Activated T-cell treated with anti-CD3 and anti-CD28 coated beads, Interleukin-2, amount 50 U/mL, for 4 hours (primary cell): ENCODE measurements around the gene TMEM242. TPM values are rescaled to one million over a fixed set of nuclear protein-coding genes. Genes with fewer than 3 reads are reported as not detected.

Experiments
- ATAC-seq, 2 donors: fragments of 200-7000 bp; cut with Tn5 transposase; one replicate each; pipeline ENCODE4 v1.10.0; 2021
- DNase-seq: peaks from one replicate; pipeline ENCODE4 v3.0.0-alpha.2; 2020
- H3K27me3 Mint-ChIP-seq: one replicate; pipeline ENCODE4 v1.8.0; 2021; ENCODE audit warnings: low read depth, mixed read lengths
- H3K36me3 Mint-ChIP-seq: one replicate; pipeline ENCODE4 v1.8.0; 2022; ENCODE audit warnings: mixed read lengths; ENCODE audit not compliant: insufficient read depth
- H3K4me1 Mint-ChIP-seq: one replicate; pipeline ENCODE4 v1.8.0; 2021; ENCODE audit warnings: low read depth, mixed read lengths
- H3K4me3 Mint-ChIP-seq: one replicate; pipeline ENCODE4 v1.8.0; 2021; ENCODE audit warnings: mild to moderate bottlenecking, moderate library complexity, mixed read lengths
- H3K9me3 Mint-ChIP-seq: one replicate; pipeline ENCODE4 v1.8.0; 2021; ENCODE audit warnings: mixed read lengths
- total RNA-seq, 3 donors: library from RNA; stranded (reverse); gene quantifications; one replicate each; pipeline ENCODE4 v1.2.1, GENCODE V29; 2021

The TMEM242 gene
- total RNA-seq, 3 donors from 2014 or later = 10.0 to 12.8 (median 10.1) TPM

DNA sequence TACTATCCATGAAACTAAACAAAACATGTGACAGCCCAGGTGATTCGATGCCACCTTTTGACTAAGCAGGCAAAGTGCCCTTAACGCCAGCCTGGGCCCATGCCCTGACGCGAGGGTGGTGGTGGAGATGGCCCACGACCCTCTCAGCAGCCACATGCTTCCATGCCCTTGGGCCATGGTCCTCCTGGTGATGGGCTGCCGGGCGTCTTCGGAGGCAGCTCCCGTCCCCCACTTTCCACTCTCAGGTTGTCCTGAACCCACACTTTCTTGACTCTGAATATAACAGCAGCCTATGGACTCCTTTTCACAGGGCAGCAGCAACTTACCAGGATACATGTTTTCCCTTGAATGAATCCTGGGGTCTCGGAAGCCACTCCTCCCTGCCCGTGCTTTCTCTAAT lies 33.6 kb downstream of the TMEM242 start:
- no peak for DNase-seq
- H3K4me3 Mint-ChIP-seq = no peak overlapping the region
- H3K4me1 Mint-ChIP-seq = peaks cover 3% of the 10 kb centered on the region
- no peak for ATAC-seq
- H3K27me3 Mint-ChIP-seq = no peaks in the 10 kb centered on the region
- H3K9me3 Mint-ChIP-seq = no peaks in the 10 kb centered on the region
- peaks cover 11% of the 10 kb centered on the region for H3K36me3 Mint-ChIP-seq

DNA sequence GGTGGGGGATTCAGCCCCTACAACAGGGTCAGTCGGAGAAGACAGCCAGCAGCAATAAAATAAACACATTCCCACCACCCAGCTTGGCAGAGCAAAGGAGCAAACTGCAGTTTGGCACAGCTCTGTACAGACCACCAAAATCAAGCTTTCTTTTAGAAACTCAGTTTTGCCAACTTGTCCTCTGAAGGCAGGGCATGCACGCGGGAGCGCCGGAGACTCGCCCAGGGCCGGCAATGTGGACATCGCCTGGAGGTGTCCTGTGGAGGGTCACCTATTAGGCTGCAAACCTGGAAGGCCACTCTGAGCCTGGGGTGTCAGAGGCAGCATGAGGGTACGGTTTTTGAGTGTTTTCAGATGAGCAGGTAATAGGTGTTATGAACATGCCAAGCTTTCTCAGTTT lies 34.7 kb downstream of the TMEM242 start:
- DNase-seq = no peak
- Mint-ChIP-seq H3K9me3 (no peaks in the 10 kb centered on the region), H3K36me3 (peaks cover 11% of the 10 kb centered on the region), H3K4me3 (no peak overlapping the region), H3K4me1 (peaks cover 3% of the 10 kb centered on the region), H3K27me3 (no peaks in the 10 kb centered on the region)
- no peak for ATAC-seq

DNA sequence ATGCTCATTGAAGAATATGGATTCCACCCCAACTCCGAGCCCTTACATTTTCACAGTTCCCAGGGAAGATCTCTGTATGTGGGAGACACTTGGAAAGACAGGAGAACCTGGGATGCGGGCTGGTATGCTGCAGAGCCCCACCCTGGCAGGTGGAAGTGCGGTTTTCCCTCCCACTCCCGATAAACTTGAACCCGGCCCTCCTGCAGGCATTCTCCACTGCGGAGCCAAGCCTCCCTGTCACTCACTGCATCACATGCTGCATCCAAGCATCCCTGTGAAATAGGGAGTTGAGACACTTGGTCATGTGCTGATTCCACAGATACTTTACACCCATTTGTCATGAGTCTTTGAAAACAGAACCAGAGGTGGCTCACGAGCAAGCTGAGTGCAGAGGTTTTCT lies 35.4 kb downstream of the TMEM242 start:
- peaks cover 3% of the 10 kb centered on the region for H3K4me1 Mint-ChIP-seq
- H3K4me3 Mint-ChIP-seq = no peak overlapping the region
- ATAC-seq (no peak), DNase-seq (no peak)
- peaks cover 11% of the 10 kb centered on the region for H3K36me3 Mint-ChIP-seq
- H3K9me3 Mint-ChIP-seq = no peaks in the 10 kb centered on the region
- H3K27me3 Mint-ChIP-seq = no peaks in the 10 kb centered on the region

DNA sequence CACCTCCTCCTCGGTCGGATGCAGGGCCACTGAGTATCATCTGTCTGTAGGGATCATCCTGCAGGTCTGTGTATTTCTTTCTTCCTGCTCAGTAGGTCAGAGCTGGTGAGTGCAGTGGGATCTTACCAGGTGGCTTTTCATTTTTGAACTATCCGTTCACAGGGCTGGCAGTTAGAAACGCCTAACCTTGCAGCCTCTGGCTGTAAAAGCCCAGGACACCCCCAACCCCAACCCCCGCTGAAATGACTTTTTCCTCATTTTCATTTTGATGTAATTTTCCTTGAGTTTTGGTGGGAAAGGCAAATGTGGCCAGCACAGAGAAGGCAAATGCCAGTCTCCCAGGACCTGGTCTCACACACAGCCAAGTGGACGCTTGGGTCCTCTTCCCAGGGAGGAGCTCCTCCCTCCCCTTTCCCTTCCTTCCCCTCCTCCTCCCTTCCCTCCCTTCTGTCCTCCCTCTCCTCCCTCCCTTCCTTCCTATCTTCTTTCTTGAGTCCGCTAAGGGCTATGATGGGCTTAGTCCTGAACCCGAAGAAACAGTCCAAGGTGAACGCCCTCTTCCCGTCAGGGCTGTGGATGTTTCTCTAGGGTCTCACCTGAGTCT lies 36.0 kb downstream of the TMEM242 start:
- ATAC-seq = no peak

DNA sequence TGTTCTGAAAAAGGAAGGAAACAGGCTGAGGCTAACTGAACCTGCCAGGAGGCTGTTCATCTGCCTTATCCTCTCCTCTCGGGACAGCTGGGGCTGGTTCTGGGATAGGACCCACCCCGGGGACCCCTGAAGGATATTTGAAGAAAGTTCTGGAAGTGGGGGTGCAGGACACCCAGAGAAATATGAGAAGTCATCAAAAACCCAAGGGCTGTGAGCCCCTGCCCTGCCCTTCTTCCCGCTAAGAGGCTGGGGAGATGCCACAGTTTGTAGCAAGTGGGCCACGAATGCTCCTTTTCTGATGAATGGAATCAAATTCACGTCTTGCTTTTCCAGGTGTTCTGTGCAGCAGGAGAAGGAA lies 37.9 kb downstream of the TMEM242 start:
- H3K4me1 Mint-ChIP-seq = no peaks in the 10 kb centered on the region
- ATAC-seq (no peak), DNase-seq (no peak)
- H3K9me3 Mint-ChIP-seq = no peaks in the 10 kb centered on the region
- no peaks in the 10 kb centered on the region for H3K27me3 Mint-ChIP-seq
- H3K4me3 Mint-ChIP-seq = no peak overlapping the region
- H3K36me3 Mint-ChIP-seq = peaks cover under 1% of the 10 kb centered on the region

More for the DNA sequence above, 36.0 kb downstream of the TMEM242 start:
- peaks cover 8% of the 10 kb centered on the region for H3K36me3 Mint-ChIP-seq
- H3K27me3 Mint-ChIP-seq = no peaks in the 10 kb centered on the region
- H3K9me3 Mint-ChIP-seq = no peaks in the 10 kb centered on the region
- H3K4me3 Mint-ChIP-seq = no peak overlapping the region
- H3K4me1 Mint-ChIP-seq = no peaks in the 10 kb centered on the region
- no peak for DNase-seq

DNA sequence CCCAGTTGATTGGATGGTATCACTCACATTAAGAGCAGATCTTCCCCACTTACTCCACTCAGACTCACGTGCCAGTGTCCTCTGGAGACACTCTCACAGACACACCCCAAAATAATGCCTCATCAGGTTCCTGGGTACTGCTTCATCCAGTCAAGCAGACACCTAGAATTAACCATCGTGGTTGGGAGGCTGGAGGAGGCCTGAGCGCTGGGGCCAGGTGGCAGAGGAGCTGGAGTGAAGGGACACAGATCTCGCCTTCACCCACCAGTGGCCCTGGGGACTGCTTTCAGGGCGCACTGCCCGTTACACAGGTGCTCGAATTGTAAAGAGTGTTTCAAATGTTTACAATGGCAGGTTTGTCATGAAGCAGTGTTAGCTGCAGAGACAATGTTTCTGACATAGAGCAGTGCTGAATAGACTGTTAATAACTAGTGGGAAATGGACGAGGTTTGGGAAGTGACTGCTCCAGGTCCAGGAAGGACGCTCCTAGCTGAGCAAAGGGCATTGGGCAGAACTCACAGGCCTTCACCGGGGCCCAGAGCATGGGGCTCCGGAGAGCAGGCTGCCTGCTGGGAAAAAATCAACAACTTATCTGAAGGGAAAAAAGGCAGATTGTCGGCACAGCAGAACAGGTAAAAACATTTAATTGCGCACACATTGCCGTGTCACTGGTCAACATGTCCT lies 38.4 kb downstream of the TMEM242 start:
- H3K36me3 Mint-ChIP-seq = no peaks in the 10 kb centered on the region
- H3K4me1 Mint-ChIP-seq = no peaks in the 10 kb centered on the region
- H3K9me3 Mint-ChIP-seq = no peaks in the 10 kb centered on the region
- H3K27me3 Mint-ChIP-seq = no peaks in the 10 kb centered on the region
- ATAC-seq (no peak), DNase-seq (no peak)
- no peak overlapping the region for H3K4me3 Mint-ChIP-seq

DNA sequence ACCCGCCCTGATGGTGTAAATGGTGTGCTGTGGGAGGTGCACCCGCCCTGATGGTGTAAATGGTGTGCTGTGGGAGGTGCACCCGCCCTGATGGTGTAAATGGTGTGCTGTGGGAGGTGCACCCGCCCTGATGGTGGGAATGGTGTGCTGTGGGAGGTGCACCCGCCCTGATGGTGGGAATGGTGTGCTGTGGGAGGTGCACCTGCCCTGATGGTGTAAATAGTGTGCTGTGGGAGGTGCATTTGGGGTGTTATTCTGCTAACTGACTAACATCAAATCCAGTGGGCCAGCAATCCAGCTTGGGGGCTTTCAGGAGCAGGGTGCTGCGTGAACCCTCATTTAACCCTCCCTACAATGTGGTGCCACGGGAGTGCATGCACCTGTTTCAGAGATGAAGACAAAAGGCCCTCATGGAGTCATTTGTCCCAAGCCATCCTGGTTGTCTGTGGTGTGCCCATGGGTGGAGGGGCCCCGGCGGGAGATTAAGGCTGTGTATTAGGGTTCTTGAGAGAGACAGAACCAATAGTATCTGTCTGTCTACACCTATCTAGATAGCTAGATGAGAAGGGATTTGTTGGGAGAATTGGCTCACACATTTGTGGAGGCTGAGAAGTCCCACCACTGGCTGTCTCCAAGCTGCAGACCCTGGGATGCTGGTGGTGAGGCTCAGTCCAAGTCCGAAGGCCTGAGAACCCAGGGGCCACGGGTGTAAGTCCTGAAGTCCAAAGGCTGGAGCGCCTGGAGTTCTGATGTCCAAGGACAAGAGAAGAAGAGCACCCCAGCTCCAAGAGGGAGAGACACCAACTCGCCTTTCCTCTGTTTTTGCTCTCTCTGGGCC lies 39.2 kb downstream of the TMEM242 start:
- Mint-ChIP-seq H3K36me3 (no peaks in the 10 kb centered on the region), H3K9me3 (no peaks in the 10 kb centered on the region), H3K4me3 (no peak overlapping the region), H3K27me3 (no peaks in the 10 kb centered on the region), H3K4me1 (no peaks in the 10 kb centered on the region)
- no peak for ATAC-seq
- no peak for DNase-seq

DNA sequence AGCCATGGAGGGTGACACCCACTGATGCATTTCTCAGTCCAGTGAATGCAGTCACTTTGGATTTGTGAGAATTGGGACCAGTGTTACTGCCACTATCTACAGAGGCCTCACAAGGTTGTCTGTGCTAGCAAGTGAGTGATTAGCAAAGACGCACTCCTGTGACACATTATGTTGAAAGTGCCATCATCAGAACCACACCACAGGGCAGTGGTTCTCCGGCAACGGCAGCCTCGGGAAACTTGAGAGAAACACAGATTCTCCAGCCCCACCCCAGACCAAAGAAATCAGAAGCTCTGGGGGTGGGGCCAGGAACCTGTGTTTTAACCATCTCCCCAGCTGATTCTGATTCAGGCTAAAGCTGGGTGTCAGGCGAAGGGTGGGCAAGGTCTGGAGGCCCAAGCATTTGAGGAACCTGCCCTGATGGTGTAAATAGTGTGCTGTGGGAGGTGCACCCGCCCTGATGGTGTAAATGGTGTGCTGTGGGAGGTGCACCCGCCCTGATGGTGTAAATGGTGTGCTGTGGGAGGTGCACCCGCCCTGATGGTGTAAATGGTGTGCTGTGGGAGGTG lies 39.9 kb downstream of the TMEM242 start:
- DNase-seq (no peak), ATAC-seq (peak in 1 of 2 donors; percentile 38)
- Mint-ChIP-seq H3K9me3 (no peaks in the 10 kb centered on the region), H3K4me1 (no peaks in the 10 kb centered on the region), H3K27me3 (no peaks in the 10 kb centered on the region), H3K36me3 (no peaks in the 10 kb centered on the region), H3K4me3 (no peak overlapping the region)

DNA sequence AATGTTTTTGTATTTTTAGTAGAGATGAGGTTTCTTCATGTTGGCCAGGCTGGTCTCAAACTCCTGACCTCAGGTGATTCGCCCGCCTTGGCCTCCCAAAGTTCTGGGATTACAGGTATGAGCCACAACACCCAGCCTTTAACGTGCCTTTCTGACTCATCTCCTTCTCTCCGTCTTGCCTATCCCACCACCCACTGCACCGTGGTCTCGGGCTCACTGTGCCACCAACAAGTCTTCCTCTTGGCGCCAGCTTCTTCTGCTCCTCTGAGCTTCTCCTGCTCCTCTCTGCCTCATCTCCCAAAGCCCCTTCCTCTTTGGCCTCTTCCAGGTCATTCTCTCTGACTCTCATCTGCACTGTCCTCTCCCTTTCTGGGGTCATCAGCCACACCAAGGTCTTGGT lies 41.0 kb downstream of the TMEM242 start:
- Mint-ChIP-seq H3K27me3 (no peaks in the 10 kb centered on the region), H3K36me3 (no peaks in the 10 kb centered on the region), H3K4me3 (no peak overlapping the region), H3K4me1 (no peaks in the 10 kb centered on the region), H3K9me3 (no peaks in the 10 kb centered on the region)
- ATAC-seq (no peak), DNase-seq (no peak)

DNA sequence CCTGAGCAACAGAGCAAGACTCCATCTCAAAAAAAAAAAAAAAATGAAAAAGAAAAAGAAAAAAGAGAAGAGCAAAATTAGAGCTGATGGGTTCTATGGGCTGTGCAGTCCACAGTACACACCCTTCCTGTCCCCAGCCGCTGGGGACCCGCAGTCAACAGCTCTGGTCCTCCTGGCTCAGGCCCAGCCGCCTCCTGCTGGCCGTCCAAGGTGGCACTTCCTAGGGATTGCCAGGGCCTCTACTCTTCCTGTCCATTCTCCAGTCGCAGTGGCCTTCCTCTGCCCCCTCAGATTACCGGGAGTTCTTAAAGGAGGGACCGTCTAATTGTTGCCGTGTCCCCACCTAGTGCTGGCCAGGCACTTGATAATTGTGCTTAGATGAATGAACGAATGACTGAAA lies 41.7 kb downstream of the TMEM242 start:
- no peak overlapping the region for H3K4me3 Mint-ChIP-seq
- no peaks in the 10 kb centered on the region for H3K36me3 Mint-ChIP-seq
- no peak for DNase-seq
- no peaks in the 10 kb centered on the region for H3K4me1 Mint-ChIP-seq
- no peaks in the 10 kb centered on the region for H3K27me3 Mint-ChIP-seq
- ATAC-seq = no peak
- no peaks in the 10 kb centered on the region for H3K9me3 Mint-ChIP-seq

DNA sequence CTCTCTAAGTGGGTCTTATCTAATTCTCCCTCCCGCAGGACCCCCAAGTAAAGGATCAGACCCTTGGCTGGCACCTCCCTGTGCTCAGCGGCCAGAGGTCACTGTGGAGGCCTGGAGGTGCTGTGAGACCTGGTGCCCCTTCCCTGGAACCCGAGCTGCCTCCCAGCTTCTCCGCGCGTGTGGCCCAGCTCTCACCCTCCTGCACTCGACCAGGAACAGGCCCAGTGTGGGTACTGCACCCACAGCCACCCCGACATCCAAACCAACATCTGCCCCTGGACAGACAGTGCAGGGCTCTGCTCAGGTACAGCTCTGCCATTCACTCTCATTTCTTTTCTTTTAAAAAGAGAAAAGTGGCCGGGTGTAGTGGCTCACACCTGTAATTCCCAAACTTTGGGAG lies 42.4 kb downstream of the TMEM242 start:
- no peaks in the 10 kb centered on the region for H3K4me1 Mint-ChIP-seq
- no peaks in the 10 kb centered on the region for H3K36me3 Mint-ChIP-seq
- no peak for DNase-seq
- no peak for ATAC-seq
- H3K9me3 Mint-ChIP-seq = no peaks in the 10 kb centered on the region
- no peaks in the 10 kb centered on the region for H3K27me3 Mint-ChIP-seq
- no peak overlapping the region for H3K4me3 Mint-ChIP-seq

DNA sequence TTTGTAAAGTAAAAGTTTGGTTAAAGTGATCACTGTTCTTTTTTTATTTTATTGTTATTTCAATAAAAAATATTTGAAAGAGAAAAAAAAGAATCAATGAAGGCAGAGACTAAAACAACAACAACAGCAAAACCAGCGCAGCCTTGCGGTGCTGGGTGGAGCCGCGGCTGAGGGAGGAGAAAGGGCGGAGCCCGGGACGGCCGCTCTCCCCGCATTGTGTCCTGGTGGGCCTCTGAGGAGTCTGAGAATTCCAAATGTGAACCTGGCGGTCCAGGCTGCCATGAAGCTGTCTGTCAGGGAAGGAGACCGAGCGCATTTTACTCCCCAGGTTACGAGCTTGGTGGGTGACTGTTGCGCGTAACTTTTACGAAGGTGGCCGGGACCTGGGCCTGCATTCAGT lies 43.2 kb downstream of the TMEM242 start:
- DNase-seq (no peak), ATAC-seq (no peak)
- Mint-ChIP-seq H3K27me3 (no peaks in the 10 kb centered on the region), H3K36me3 (no peaks in the 10 kb centered on the region), H3K4me3 (no peak overlapping the region), H3K4me1 (no peaks in the 10 kb centered on the region), H3K9me3 (no peaks in the 10 kb centered on the region)

DNA sequence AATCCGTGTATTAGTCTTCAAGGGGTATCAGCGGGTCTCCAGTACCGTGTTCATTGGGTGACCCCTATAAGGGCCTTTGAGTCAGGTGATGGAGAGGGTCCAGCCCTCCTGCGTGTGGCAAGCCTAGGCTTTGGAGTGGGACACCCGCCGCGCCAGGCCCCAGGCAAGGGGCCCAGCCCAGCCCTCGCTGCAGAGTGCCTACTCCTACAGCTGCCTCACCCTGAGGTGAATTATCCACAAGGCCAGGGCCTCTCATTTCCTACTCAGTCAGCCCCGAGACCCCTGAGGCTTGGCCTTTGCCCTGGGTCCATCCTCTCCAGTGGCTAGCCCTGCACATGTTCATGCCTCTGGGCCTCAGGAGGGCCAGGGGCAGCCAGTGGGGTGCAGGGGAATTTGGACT lies 45.1 kb downstream of the TMEM242 start:
- no peaks in the 10 kb centered on the region for H3K36me3 Mint-ChIP-seq
- H3K4me1 Mint-ChIP-seq = peaks cover 5% of the 10 kb centered on the region
- no peaks in the 10 kb centered on the region for H3K27me3 Mint-ChIP-seq
- DNase-seq (no peak), ATAC-seq (no peak)
- H3K4me3 Mint-ChIP-seq = no peak overlapping the region
- H3K9me3 Mint-ChIP-seq = no peaks in the 10 kb centered on the region

DNA sequence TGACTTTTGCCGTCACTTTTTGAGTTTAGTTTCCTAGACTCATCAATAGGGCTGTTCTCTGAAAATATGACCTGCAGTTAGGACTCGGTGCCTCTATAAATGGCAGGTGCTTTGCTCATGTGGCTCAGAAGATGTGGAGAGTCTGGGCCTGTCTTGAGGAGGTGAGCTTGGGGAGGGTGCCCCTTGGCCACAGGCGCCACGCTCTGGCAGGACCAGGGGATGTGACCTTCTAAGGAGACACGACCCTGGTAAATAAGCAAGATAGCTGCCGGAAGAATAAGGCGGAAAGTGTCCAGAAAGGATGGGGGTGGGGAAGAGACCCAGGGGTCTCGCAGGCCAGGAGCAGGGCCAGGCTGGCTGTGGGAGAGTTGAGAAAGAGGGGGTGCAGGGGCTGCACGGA lies 46.6 kb downstream of the TMEM242 start:
- H3K27me3 Mint-ChIP-seq = no peaks in the 10 kb centered on the region
- ATAC-seq (no peak), DNase-seq (no peak)
- no peaks in the 10 kb centered on the region for H3K36me3 Mint-ChIP-seq
- H3K9me3 Mint-ChIP-seq = no peaks in the 10 kb centered on the region
- H3K4me1 Mint-ChIP-seq = peaks cover 5% of the 10 kb centered on the region
- H3K4me3 Mint-ChIP-seq = no peak overlapping the region

DNA sequence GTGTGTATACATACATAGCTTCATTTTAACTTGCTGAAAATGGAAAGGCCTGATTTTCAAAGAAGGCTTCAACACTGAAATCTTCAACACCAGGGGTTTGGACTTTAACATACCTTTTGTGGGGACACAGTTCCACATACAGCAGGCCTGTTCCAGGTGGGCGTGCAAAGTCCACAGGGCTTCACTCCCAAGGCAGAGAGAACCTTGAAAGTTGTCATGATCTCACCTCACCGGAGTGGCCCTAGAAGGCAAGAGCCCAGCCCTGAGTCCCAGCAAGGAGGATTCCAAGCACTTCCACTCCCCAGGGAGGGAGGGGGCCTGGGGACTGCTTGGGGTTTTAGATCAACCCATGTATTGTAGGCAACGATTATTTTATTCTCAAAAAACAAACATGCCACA lies 47.2 kb downstream of the TMEM242 start:
- no peaks in the 10 kb centered on the region for H3K36me3 Mint-ChIP-seq
- H3K9me3 Mint-ChIP-seq = no peaks in the 10 kb centered on the region
- no peak for ATAC-seq
- DNase-seq = no peak
- no peaks in the 10 kb centered on the region for H3K27me3 Mint-ChIP-seq
- H3K4me1 Mint-ChIP-seq = peaks cover 5% of the 10 kb centered on the region
- no peak overlapping the region for H3K4me3 Mint-ChIP-seq
